Skeletal muscle satellite cell (primary cell): Measurements from ENCODE around the gene MYO9B.
"Not testable (repeated sequence)": the region's sequence is repeated elsewhere in the genome, so short reads cannot be mapped to it uniquely, and the experiment has no call there.

ENCODE experiments used
- H3K27me3 ChIP-seq: 2 replicates; pipeline ENCODE4 v1.7.0; 2013; ENCODE audit warnings: low read length; ENCODE audit not compliant: control insufficient read depth, insufficient read depth
- H3K36me3 ChIP-seq: 2 replicates; pipeline ENCODE4 v1.7.0; 2013; ENCODE audit warnings: mild to moderate bottlenecking, control low read depth, low read length; ENCODE audit not compliant: insufficient read depth
- H3K4me1 ChIP-seq: 2 replicates; pipeline ENCODE4 v1.7.0; 2013; ENCODE audit warnings: low read length; ENCODE audit not compliant: control insufficient read depth, insufficient read depth
- H3K4me2 ChIP-seq: 2 replicates; pipeline ENCODE4 v1.7.0; 2013; ENCODE audit warnings: mild to moderate bottlenecking, low read length
- H3K4me3 ChIP-seq: 2 replicates; pipeline ENCODE4 v1.7.0; 2013; ENCODE audit warnings: low read length
- H3K9ac ChIP-seq: 2 replicates; pipeline ENCODE4 v1.7.0; 2013; ENCODE audit warnings: mild to moderate bottlenecking, low read depth, low read length, moderate library complexity
- H3K9me3 ChIP-seq: replicated peaks from 2 replicates; pipeline ENCODE4 v1.7.0; 2013; ENCODE audit warnings: mild to moderate bottlenecking, control low read depth, low read length

MYO9B gene

DNA sequence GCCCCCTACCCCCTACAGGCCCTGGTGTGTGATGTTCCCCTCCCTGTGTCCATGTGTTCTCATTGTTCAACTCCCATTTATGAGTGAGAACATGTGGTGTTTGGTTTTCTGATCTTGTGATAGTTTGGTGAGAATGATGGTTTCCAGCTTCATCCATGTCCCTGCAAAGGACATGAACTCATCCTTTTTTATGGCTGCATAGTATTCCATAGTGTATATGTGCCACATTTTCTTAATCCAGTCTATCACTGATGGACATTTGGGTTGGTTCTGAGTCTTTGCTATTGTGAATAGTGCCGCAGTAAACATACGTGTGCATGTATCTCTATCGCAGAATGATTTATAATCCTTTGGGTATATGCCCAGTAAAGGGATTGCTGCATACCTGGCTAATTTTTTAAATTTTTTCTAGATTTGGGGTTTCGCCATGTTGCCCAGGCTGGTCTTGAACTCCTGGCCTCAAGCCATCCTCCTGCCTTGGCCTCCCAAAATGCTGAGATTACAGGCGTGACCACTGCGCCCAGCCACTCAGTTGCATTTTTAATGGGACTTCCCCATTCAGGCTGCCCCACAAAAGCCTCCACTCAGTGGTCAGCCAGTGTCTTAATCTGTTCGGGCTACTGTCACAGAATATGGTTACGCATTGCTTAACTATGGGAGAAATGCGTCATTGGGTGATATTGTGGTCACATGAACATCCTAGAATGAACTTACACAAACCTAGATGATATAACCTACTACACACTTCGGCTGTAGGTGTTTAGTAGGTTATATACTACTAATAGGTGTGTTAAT lies 62.7 kb downstream of the MYO9B start:
- H3K36me3 ChIP-seq, result peaks cover 20% of the 10 kb centered on the region
- H3K27me3 ChIP-seq, H3K9me3 ChIP-seq, H3K4me2 ChIP-seq, H3K9ac ChIP-seq, H3K4me3 ChIP-seq: not testable (repeated sequence)
- H3K4me1 ChIP-seq, result peaks cover 25% of the 10 kb centered on the region

DNA sequence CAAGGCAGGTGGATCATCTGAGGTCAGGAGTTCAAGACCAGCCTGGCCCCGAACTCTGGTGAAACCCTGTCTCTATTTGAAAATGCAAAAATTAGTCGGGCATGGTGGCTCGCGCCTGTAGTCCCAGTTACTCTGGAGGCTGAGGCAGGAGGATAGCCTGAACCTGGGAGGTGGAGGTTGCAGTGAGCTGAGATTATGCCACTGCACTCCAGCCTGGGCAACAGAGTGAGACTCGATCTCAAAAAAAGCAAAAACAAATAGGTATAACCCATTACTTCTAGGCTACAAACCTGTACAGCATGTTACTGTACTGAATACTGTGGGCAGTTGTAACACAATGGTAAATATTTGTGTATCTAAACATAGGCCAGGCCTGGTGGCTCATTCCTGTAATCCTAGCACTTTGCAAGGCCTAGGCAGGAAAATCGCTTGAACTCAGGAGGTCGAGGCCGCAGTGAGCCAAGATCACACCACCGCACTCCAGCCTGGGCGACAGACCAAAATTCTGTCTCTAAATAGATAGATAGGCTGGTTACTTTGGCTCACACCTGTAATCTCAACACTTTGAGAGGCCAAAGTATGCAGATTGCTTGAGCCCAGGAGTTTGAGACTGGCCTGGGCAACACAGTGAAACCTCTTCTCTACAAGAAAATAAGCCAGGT lies 63.5 kb downstream of the MYO9B start:
- no peak overlapping the region for H3K9ac ChIP-seq
- no peak overlapping the region for H3K4me2 ChIP-seq
- H3K4me1 ChIP-seq, result peaks cover 23% of the 10 kb centered on the region
- H3K36me3 ChIP-seq, result peaks cover 20% of the 10 kb centered on the region
- H3K27me3 ChIP-seq, result no peaks in the 10 kb centered on the region
- H3K9me3 ChIP-seq, result no peaks in the 10 kb centered on the region
- no peak overlapping the region for H3K4me3 ChIP-seq

DNA sequence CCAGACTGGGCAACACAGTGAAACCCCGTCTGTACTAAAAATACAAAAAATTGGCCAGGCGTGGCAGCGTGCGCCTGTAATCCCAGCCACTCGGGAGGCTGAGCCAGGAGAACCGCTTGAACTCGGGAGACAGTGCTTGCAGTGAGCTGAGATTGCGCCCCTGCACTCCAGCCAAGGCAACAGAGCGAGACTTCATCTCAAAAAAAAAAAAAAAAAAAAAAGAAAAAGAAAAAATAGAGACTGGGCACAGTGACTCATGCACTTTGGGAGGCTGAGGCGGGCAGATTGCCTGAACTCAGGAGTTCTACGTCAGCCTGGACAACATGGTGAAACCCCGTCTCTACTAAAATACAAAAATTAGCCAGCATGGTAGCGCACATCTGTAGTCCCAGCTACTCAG lies 69.2 kb downstream of the MYO9B start:
- H3K27me3 ChIP-seq, H3K9me3 ChIP-seq, H3K4me3 ChIP-seq: not testable (repeated sequence)
- H3K4me2 ChIP-seq, result peak overlapping the region; percentile 58
- H3K36me3 ChIP-seq, result peaks cover 38% of the 10 kb centered on the region
- peaks cover 12% of the 10 kb centered on the region for H3K4me1 ChIP-seq
- H3K9ac ChIP-seq, result peak overlapping the region; percentile 54

DNA sequence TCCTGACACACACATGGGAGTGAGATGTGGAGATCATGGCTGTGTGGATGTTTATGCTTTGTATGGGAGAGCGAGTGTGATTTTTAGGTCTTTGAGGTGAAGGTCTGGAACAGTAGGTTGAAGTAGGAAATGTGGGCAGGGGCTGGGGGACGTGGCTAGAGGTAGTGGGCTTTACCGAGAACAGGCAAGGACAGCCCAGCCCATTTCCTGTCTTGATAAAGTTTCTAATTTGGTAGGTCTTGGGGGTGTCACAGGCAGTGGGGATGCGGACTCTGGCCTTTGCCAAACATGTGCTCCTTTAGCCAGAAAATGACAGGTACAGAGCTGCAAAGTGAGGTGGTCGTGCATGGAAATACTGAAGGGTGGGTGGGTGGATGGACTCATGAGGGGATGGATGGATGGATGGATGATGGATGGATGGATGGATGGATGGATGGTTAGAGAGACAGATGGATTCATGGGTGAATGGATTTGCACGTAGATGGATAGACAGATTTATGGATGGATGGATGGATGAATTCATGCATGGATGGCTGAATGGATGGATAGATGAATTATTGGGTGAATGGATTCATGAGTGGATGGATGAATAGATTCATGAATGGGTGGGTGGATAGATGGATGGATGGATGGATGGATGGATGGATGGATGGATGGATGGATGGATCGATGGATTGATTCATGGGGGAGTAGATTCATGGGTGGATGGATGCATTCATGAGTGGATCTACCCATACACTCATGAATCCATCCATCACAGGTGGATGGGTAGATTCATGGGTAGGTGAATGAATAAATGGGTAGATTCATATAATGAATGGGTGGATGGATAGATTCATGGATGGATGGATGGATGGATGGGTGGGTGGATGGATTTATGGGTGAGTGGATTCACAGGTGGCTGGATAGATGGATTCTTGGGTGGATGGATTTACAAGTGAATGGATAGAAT lies 70.2 kb downstream of the MYO9B start:
- Histone ChIP-seq H3K36me3 (peaks cover 46% of the 10 kb centered on the region), H3K4me3 (no peak overlapping the region), H3K9me3 (no peaks in the 10 kb centered on the region)

DNA sequence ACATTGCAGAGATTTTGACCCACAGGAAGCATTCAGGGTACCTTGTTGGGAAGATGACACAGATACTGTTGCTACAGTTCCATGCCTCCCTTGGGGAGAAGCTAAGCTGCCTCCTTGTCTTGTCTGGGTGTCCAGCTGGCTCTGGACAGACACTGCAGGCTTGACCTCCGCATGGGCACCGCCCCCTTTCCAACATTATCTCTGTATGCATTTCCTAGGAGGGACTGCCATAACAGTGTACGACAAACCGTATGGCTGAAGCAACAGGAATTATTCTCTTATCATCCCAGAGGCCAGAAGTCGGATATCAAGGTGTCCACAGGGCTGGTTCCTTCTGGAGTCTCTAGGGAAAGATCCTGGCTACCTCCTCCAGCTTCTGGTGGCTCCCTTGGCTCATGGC lies 72.6 kb downstream of the MYO9B start:
- Histone ChIP-seq H3K9ac (no peak overlapping the region), H3K9me3 (no peaks in the 10 kb centered on the region), H3K27me3 (no peaks in the 10 kb centered on the region), H3K36me3 (peaks cover 49% of the 10 kb centered on the region), H3K4me3 (no peak overlapping the region), H3K4me1 (peaks cover 12% of the 10 kb centered on the region), H3K4me2 (no peak overlapping the region)

More for the DNA sequence above, 70.2 kb downstream of the MYO9B start:
- Histone ChIP-seq H3K4me1 (peaks cover 12% of the 10 kb centered on the region), H3K4me2 (no peak overlapping the region), H3K27me3 (no peaks in the 10 kb centered on the region), H3K9ac (peak overlapping the region; percentile 33)

DNA sequence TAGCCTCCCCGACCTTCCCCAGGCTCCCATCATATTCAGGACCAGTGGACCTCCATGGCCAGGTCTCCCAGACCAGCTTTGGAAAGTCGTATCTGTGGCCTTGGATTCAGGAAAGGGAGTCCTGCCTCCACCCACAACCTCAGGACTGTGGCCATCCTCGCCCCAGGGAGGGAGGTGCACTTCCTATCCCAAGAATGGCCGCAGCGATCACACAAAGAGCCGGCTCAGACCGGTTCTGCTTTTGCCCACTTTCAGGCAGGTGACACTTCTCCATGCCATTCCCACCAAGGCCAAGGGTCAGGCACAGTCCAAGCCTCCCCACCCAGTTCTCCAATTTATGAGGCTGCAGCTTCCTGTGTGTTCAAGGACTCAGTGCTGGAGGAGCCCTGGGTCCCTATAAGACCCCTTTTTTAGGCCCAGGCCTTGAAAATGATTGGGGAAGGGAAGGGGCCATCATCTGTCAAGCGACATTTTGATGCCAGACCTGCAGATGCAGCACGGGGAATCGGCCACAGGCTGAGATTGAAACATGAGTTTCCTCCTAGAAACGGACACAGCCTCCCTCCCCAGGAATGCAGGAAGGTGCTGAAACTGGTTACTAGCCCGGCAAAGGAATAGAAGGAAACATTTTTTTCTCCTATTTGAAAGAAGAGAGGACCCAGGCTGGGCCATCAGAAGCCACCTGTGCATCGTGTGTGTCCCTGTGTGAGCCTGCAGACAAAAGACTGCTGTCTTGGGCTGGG lies 74.0 kb downstream of the MYO9B start:
- H3K9ac ChIP-seq, result no peak overlapping the region
- no peaks in the 10 kb centered on the region for H3K27me3 ChIP-seq
- peaks cover 61% of the 10 kb centered on the region for H3K36me3 ChIP-seq
- no peak overlapping the region for H3K4me3 ChIP-seq
- H3K4me2 ChIP-seq, result no peak overlapping the region
- no peaks in the 10 kb centered on the region for H3K9me3 ChIP-seq
- H3K4me1 ChIP-seq, result peaks cover 8% of the 10 kb centered on the region

DNA sequence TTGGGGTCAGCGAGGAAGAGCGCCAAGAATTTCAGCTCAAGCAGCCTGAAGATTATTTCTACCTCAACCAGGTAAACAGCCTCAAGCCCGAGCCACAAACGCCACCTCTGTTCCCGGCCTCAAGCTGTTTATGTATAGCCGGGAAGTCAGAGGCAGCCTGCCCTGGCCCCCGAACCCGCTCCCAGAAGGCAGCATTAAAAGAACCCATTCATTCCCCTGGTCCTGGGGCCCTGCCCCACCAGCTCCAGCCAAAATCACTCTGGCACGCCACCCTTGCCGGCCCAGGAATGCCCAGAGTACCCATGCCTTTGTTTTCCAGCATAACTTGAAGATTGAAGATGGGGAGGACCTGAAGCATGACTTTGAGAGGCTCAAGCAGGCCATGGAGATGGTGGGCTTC lies 78.4 kb downstream of the MYO9B start:
- no peak overlapping the region for H3K4me3 ChIP-seq
- H3K4me2 ChIP-seq, result no peak overlapping the region
- no peaks in the 10 kb centered on the region for H3K9me3 ChIP-seq
- no peak overlapping the region for H3K9ac ChIP-seq
- H3K4me1 ChIP-seq, result no peaks in the 10 kb centered on the region
- H3K36me3 ChIP-seq, result peaks cover 75% of the 10 kb centered on the region
- H3K27me3 ChIP-seq, result no peaks in the 10 kb centered on the region

DNA sequence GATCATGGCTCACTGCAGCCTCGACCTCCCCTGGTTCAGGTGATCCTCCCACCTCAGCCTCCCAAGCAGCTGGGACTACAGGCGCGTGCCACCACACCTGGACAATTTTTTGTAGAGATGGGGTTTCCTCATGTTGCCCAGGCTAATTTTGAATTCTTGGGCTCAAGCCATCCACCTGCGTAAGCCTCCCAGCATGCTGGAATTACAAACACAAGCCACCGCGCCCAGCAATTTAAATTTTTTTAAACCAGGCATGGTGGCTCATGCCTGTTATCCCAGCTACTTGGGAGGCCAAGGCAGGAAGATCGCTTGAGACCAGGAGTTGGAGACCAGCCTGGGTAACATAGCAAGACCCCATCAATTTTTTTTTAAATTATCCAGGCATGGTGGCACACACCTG lies 79.7 kb downstream of the MYO9B start:
- no peak overlapping the region for H3K4me3 ChIP-seq
- H3K27me3 ChIP-seq, result no peaks in the 10 kb centered on the region
- no peaks in the 10 kb centered on the region for H3K9me3 ChIP-seq
- H3K4me1 ChIP-seq, result no peaks in the 10 kb centered on the region
- H3K9ac ChIP-seq, result no peak overlapping the region
- peaks cover 78% of the 10 kb centered on the region for H3K36me3 ChIP-seq
- no peak overlapping the region for H3K4me2 ChIP-seq

DNA sequence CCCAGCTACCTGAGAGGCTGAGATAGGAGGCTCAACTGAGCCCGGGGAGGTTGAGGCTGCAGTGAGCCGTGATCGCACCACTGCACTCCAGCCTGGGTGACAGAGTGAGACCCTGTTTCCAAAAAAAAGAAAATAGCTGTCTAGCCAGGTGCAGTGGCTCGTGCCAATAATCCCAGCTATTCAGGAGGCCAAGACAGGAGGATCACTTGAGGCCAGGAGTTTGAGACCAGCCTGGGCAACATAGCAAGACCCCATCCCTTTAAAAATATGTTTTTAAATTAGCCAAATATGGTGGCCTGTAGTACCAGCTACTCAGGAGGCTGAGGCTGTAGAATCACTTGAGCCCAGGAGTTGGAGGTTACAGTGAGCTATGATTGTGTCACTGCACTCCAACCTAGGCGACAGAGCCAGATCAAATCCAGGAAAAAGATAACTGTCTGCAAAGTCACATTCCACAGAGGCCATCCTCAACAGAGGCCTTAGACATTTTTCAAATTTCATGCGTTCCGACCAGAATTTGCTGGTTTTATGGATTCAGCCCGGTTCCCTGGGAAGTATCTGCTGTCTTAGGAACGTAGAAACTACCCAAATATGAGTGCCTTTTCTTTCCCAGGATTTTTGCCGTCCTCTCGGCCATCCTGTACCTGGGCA lies 80.8 kb downstream of the MYO9B start:
- no peak overlapping the region for H3K4me2 ChIP-seq
- no peaks in the 10 kb centered on the region for H3K9me3 ChIP-seq
- H3K9ac ChIP-seq, result no peak overlapping the region
- no peak overlapping the region for H3K4me3 ChIP-seq
- no peaks in the 10 kb centered on the region for H3K4me1 ChIP-seq
- peaks cover 70% of the 10 kb centered on the region for H3K36me3 ChIP-seq
- no peaks in the 10 kb centered on the region for H3K27me3 ChIP-seq

DNA sequence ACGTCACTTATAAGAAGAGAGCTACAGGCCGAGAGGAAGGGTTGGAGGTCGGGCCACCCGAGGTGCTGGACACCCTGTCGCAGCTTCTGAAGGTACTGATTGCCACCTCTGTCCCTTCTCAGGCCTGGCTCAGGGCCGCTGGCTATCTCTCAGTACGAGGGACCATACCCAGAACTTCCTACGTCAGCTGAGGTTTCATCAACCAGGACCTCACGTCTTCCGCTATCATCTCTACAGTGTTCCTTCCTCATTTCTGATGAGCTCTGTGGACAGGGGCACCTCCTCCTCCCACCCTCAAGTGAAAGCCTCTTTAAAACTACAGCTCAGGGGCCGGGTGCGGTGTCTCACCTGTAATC lies 81.3 kb downstream of the MYO9B start:
- peaks cover 68% of the 10 kb centered on the region for H3K36me3 ChIP-seq
- no peak overlapping the region for H3K4me2 ChIP-seq
- H3K4me1 ChIP-seq, result no peaks in the 10 kb centered on the region
- no peaks in the 10 kb centered on the region for H3K27me3 ChIP-seq
- H3K4me3 ChIP-seq, result no peak overlapping the region
- H3K9ac ChIP-seq, result no peak overlapping the region
- no peaks in the 10 kb centered on the region for H3K9me3 ChIP-seq
